H1 (cell line): ENCODE results near the gene GLCE. TPM values are rescaled to one million over a fixed set of nuclear protein-coding genes. Genes with fewer than 3 reads are reported as not detected.

Experiments
- CTCF ChIA-PET: fragments of 300-600 bp; sonication (Branson Sonifier 250); formaldehyde crosslinking; loops from one replicate; lab custom pipeline; 2021; ENCODE audit not compliant: partially characterized antibody; lab: Charles Lee
- POLR2A ChIA-PET: fragments of 300-600 bp; sonication (Branson Sonifier 250); formaldehyde crosslinking; loops from one replicate; lab custom pipeline; 2021; ENCODE audit warnings: inconsistent platforms; ENCODE audit not compliant: partially characterized antibody; lab: Charles Lee
- DNase-seq, 2 experiments: peaks; one replicate each; pipeline versions ENCODE4 v3.0.0 to v3.0.0-alpha.2; 2010 to 2022; ENCODE audit warnings: low spot score in 2 of 2, low read depth in 1 of 2, mixed read lengths in 1 of 2
- FAIRE-seq: peaks from 2 replicates; lab custom pipeline; 2011; peaks lifted over from hg19 to GRCh38; lab: Jason Lieb, UNC
- H2AFZ ChIP-seq: 2 replicates; pipeline ENCODE4 v1.8.1; 2012; ENCODE audit warnings: low read length, inconsistent platforms
- H2AK5ac ChIP-seq: 2 replicates; pipeline ENCODE4 v1.6.1; 2013; ENCODE audit warnings: low read depth, low read length
- H2BK120ac ChIP-seq: replicated peaks from 2 replicates; pipeline ENCODE3; 2013; ENCODE audit warnings: low read depth, low read length, inconsistent platforms
- H2BK12ac ChIP-seq: 2 replicates; pipeline ENCODE4 v1.6.1; 2013; ENCODE audit warnings: low read depth, low read length
- H2BK15ac ChIP-seq: 2 replicates; pipeline ENCODE4 v1.6.1; 2013; ENCODE audit warnings: low read length
- H2BK20ac ChIP-seq: 2 replicates; pipeline ENCODE4 v1.6.1; 2013; ENCODE audit warnings: low read length
- H2BK5ac ChIP-seq: 2 replicates; pipeline ENCODE4 v1.6.1; 2013; ENCODE audit warnings: low read depth, low read length
- H3K14ac ChIP-seq: 2 replicates; pipeline ENCODE4 v1.6.1; 2013; ENCODE audit warnings: inconsistent platforms; ENCODE audit not compliant: insufficient read length
- H3K18ac ChIP-seq: 2 replicates; pipeline ENCODE4 v1.6.1; 2013; ENCODE audit warnings: low read length; ENCODE audit errors: extremely low read depth
- H3K23ac ChIP-seq: 2 replicates; pipeline ENCODE4 v1.6.1; 2013; ENCODE audit warnings: inconsistent platforms; ENCODE audit not compliant: insufficient read length
- H3K23me2 ChIP-seq: 2 replicates; pipeline ENCODE4 v1.6.1; 2013; ENCODE audit warnings: low read depth, low read length
- H3K27ac ChIP-seq: 2 replicates; pipeline ENCODE4 v1.6.1; 2011; ENCODE audit warnings: low read depth, low read length, inconsistent platforms
- H3K27me3 ChIP-seq, 4 experiments: replicated peaks in 1 of 4; 1 replicate in 1 of 4; 2 replicates in 3 of 4; pipeline versions ENCODE4 v1.6.1 to v1.8.1; 2011 to 2013; ENCODE audit warnings: low read length in 3 of 4, mild to moderate bottlenecking in 3 of 4, inconsistent platforms in 2 of 4, mixed read lengths in 2 of 4, moderate library complexity in 1 of 4; ENCODE audit not compliant: control insufficient read depth in 3 of 4, insufficient read depth in 3 of 4; ENCODE audit errors: extremely low read depth in 1 of 4
- H3K36me3 ChIP-seq, 4 experiments: 2 replicates each; pipeline versions ENCODE4 v1.6.1 to v1.8.1; 2011 to 2013; ENCODE audit warnings: mild to moderate bottlenecking in 4 of 4, low read length in 3 of 4, moderate library complexity in 2 of 4, control low read depth in 1 of 4, inconsistent platforms in 1 of 4; ENCODE audit not compliant: insufficient read depth in 4 of 4, control insufficient read depth in 2 of 4
- H3K4ac ChIP-seq: replicated peaks from 2 replicates; pipeline ENCODE3; 2013; ENCODE audit warnings: low read length, low read depth, mixed read lengths, inconsistent platforms; ENCODE audit not compliant: insufficient read length
- H3K4me1 ChIP-seq, 4 experiments: replicated peaks in 1 of 4; 1 replicate in 1 of 4; 2 replicates in 3 of 4; pipeline versions ENCODE4 v1.6.1 to v1.8.1; 2011 to 2013; ENCODE audit warnings: low read length in 3 of 4, inconsistent platforms in 2 of 4, mixed read lengths in 1 of 4; ENCODE audit not compliant: insufficient read depth in 4 of 4, control insufficient read depth in 3 of 4
- H3K4me2 ChIP-seq, 2 experiments: 2 replicates each; pipeline versions ENCODE4 v1.6.1 to v1.8.1; 2011 to 2013; ENCODE audit warnings: low read depth in 2 of 2, low read length in 2 of 2, control low read depth in 1 of 2, inconsistent platforms in 1 of 2, mild to moderate bottlenecking in 1 of 2; ENCODE audit not compliant: insufficient read depth in 1 of 2
- H3K4me3 ChIP-seq, 4 experiments: fragments of 200-600, 300-600 bp in 1 of 4; sonication (generic), shearing (Covaris generic), sonication (Bioruptor Twin) in 1 of 4; 2 replicates each; pipeline versions ENCODE4 v1.5.1 to v1.8.1; 2011 to 2016; ENCODE audit warnings: low read length in 4 of 4, low read depth in 3 of 4, control low read depth in 2 of 4, inconsistent platforms in 2 of 4, mild to moderate bottlenecking in 2 of 4, mixed read lengths in 1 of 4, moderate library complexity in 1 of 4; ENCODE audit not compliant: insufficient read depth in 2 of 4; ENCODE audit errors: extremely low read depth in 1 of 4
- H3K56ac ChIP-seq: replicated peaks from 2 replicates; pipeline ENCODE3; 2013; ENCODE audit warnings: low read depth, mild to moderate bottlenecking, mixed read lengths, low read length, inconsistent platforms; ENCODE audit not compliant: insufficient read length
- H3K79me1 ChIP-seq: 2 replicates; pipeline ENCODE4 v1.6.1; 2013; ENCODE audit warnings: low read depth, low read length, control low read depth
- H3K79me2 ChIP-seq, 2 experiments: 2 replicates each; pipeline versions ENCODE4 v1.6.1 to v1.8.1; 2012 to 2013; ENCODE audit warnings: low read length in 2 of 2, mild to moderate bottlenecking in 2 of 2, inconsistent platforms in 1 of 2; ENCODE audit not compliant: insufficient read depth in 2 of 2, control insufficient read depth in 1 of 2
- H3K9ac ChIP-seq, 4 experiments: replicated peaks in 1 of 4; 1 replicate in 1 of 4; 2 replicates in 3 of 4; pipeline versions ENCODE4 v1.6.1 to v1.8.1; 2011 to 2013; ENCODE audit warnings: low read depth in 3 of 4, low read length in 3 of 4, control low read depth in 2 of 4, mild to moderate bottlenecking in 2 of 4, moderate library complexity in 2 of 4, inconsistent platforms in 1 of 4; ENCODE audit errors: extremely low read depth in 1 of 4
- H3K9me3 ChIP-seq, 2 experiments: 2 replicates each; pipeline versions ENCODE4 v1.6.1 to v1.8.1; 2012 to 2013; ENCODE audit warnings: mild to moderate bottlenecking in 2 of 2, moderate library complexity in 2 of 2, control low read depth in 1 of 2, inconsistent platforms in 1 of 2, low read depth in 1 of 2, low read length in 1 of 2, mixed read lengths in 1 of 2; ENCODE audit not compliant: insufficient read depth in 2 of 2
- H4K20me1 ChIP-seq, 2 experiments: replicated peaks in 1 of 2; 2 replicates each; pipeline versions ENCODE3 to v1.8.1; 2011 to 2013; ENCODE audit warnings: inconsistent platforms in 2 of 2, low read length in 2 of 2, mild to moderate bottlenecking in 1 of 2; ENCODE audit not compliant: insufficient read depth in 2 of 2, control insufficient read depth in 1 of 2
- H4K5ac ChIP-seq: 2 replicates; pipeline ENCODE4 v1.6.1; 2013; ENCODE audit warnings: low read length, low read depth, mixed read lengths, inconsistent platforms; ENCODE audit not compliant: insufficient read length
- H4K8ac ChIP-seq: 2 replicates; pipeline ENCODE4 v1.8.0; 2013; ENCODE audit warnings: mild to moderate bottlenecking, moderate library complexity, low read length, inconsistent platforms; ENCODE audit not compliant: insufficient read depth; ENCODE audit errors: extremely low read depth
- H4K91ac ChIP-seq: replicated peaks from 2 replicates; pipeline ENCODE3; 2013; ENCODE audit warnings: low read length, mixed read lengths, inconsistent platforms; ENCODE audit not compliant: insufficient read length
- ASH2L ChIP-seq: fragments of 200-600, 300-600 bp; sonication (generic); IDR thresholded peaks from one replicate; pipeline ENCODE4 v1.7.1; 2017; ENCODE audit warnings: low read length
- WGBS, 2 experiments: shearing (Covaris generic) in 1 of 2; methylation state at CpG; one replicate each; pipeline versions ENCODE4 v1.1.6 to v1.1.7; 2013 to 2015; ENCODE audit warnings: low lambda C conversion rate in 2 of 2, mixed read lengths in 2 of 2, inconsistent platforms in 1 of 2, low coverage in 1 of 2, missing lambda C conversion rate in 1 of 2; ENCODE audit not compliant: insufficient replicate concordance in 2 of 2, insufficient coverage in 1 of 2, insufficient read length in 1 of 2; ENCODE audit errors: extremely low coverage in 1 of 2, missing lambda C conversion rate in 1 of 2; 5-methylcytosine and 5-hydroxymethylcytosine counted together
- polyA plus RNA-seq, 7 experiments: library from polyadenylated mRNA; depleted of rRNA in 3 of 7; stranded (reverse) in 5 of 7; unstranded in 2 of 7; fragments of >200 nt in 5 of 7; fragments of 200-250 nt in 2 of 7; gene quantifications; 1 replicate in 5 of 7; 2 replicates in 1 of 7; 4 replicates in 1 of 7; pipeline versions ENCODE4 v1.2.1 to v1.2.3, GENCODE V29; 2011 to 2013; ENCODE audit warnings: missing spikeins in 2 of 7, mixed read lengths in 2 of 7
- total RNA-seq: library from RNA; stranded (reverse); fragmentation: NEBNext Ultra II Directional; extraction: Animal tissue kit (Norgen Biotek cat#: 25700); gene quantifications from 2 replicates; pipeline ENCODE4 v1.2.1, GENCODE V29; 2021

The GLCE gene
- total and polyA plus RNA-seq, 2 of the 8 experiments (the other 6 are each of a cell fraction or from before 2014, with no cell fraction given), result 17.1 to 22.7 TPM

GRCh38 chr15:69209661-69210060, 49.2 kb downstream of the GLCE start:
- no peak overlapping the region for H2BK15ac ChIP-seq
- no peak overlapping the region for H3K4ac ChIP-seq
- no peak overlapping the region for H2BK5ac ChIP-seq
- H3K79me2 ChIP-seq, result peaks cover 0 to 30% of the 10 kb centered on the region in 2 experiments; a peak in 2 of 4 replicates
- WGBS, 2 experiments, result 70% methylated on average over 1 of the region's 1 CpG; no CpG with 5 or more reads in 1 of the 2 experiments
- no peaks in the 10 kb centered on the region for H3K23me2 ChIP-seq
- H3K56ac ChIP-seq, result no peak overlapping the region
- no peak overlapping the region for H4K8ac ChIP-seq
- no peak overlapping the region for H3K23ac ChIP-seq
- H3K4me3 ChIP-seq, result no peak overlapping the region
- ChIA-PET CTCF (interaction anchor here (0.7 to 1.7 kb wide), 6 partner anchors 16 to 178 kb away, joined by 3 to 5 read pairs (median 3); no protein-coding TSS in a partner anchor), POLR2A (interaction anchor here (1.1 kb wide), 1 partner anchor 16 kb away, joined by 4 read pairs; no protein-coding TSS in a partner anchor)
- no peaks in the 10 kb centered on the region for H3K79me1 ChIP-seq
- H4K91ac ChIP-seq, result no peak overlapping the region
- H2BK120ac ChIP-seq, result no peak overlapping the region
- H2BK12ac ChIP-seq, result no peak overlapping the region
- no peak overlapping the region for H3K18ac ChIP-seq
- H3K27ac ChIP-seq, result no peak overlapping the region
- H3K4me2 ChIP-seq, result no peak overlapping the region
- no peak overlapping the region for H3K9ac ChIP-seq
- peaks cover 0 to 2% of the 10 kb centered on the region in 2 experiments for H4K20me1 ChIP-seq
- H2AFZ ChIP-seq, result no peak overlapping the region
- H2BK20ac ChIP-seq, result no peak overlapping the region
- H3K14ac ChIP-seq, result no peak overlapping the region
- no peaks in the 10 kb centered on the region for H3K36me3 ChIP-seq
- no peaks in the 10 kb centered on the region for H3K9me3 ChIP-seq
- no peak overlapping the region for H4K5ac ChIP-seq
- H3K27me3 ChIP-seq, result no peaks in the 10 kb centered on the region
- DNase-seq (no peak), FAIRE-seq (no peak)
- H3K4me1 ChIP-seq, result no peaks in the 10 kb centered on the region
- H2AK5ac ChIP-seq, result no peak overlapping the region
- TF ChIP-seq ASH2L, result no peak
